Fibroblast of the aortic adventitia (primary cell): Measurements from ENCODE around the gene CLSTN2. TPM values are rescaled to one million over a fixed set of nuclear protein-coding genes. Genes with fewer than 3 reads are reported as not detected.
A peak's percentile ranks its signal among the peaks of the same experiment; 100 is the strongest.

ENCODE experiments used
- DNase-seq: peaks from one replicate; pipeline ENCODE4 v3.0.0-alpha.2; 2010; ENCODE audit warnings: low read depth
- H3K4me3 ChIP-seq: 2 replicates; pipeline ENCODE4 v1.5.1; 2011; ENCODE audit warnings: low read depth, mild to moderate bottlenecking, control low read depth, low read length, moderate library complexity
- CTCF ChIP-seq: IDR thresholded peaks from 2 replicates; pipeline ENCODE4 v1.5.1; 2011; ENCODE audit warnings: mild to moderate bottlenecking, low read length, control low read depth, inconsistent platforms; ENCODE audit not compliant: insufficient read depth
- total RNA-seq: library from RNA; depleted of rRNA; stranded (reverse); fragments of >200 nt; gene quantifications from 2 replicates; pipeline ENCODE4 v1.2.3, GENCODE V29; 2012; ENCODE audit warnings: low replicate concordance

CLSTN2 gene
- total RNA-seq, 1 donor: 3.2 TPM

- DNase-seq: no peak
- H3K4me3 ChIP-seq: no peak overlapping the region
- TF ChIP-seq CTCF: no peak
Measured at GRCh38 chr3:139975594-139976365, 40.8 kb downstream of the CLSTN2 start.

- no peak overlapping the region for H3K4me3 ChIP-seq
- TF ChIP-seq CTCF: no peak
- no peak for DNase-seq
Measured at GRCh38 chr3:139978966-139979365, 44.0 kb downstream of the CLSTN2 start.

GRCh38 chr3:139979991-139980390 is 45.0 kb downstream of the CLSTN2 start:
- no peak for TF ChIP-seq CTCF
- no peak overlapping the region for H3K4me3 ChIP-seq
- DNase-seq: no peak

GRCh38 chr3:139982404-139982803 is 47.4 kb downstream of the CLSTN2 start:
- TF ChIP-seq CTCF: no peak
- peak; percentile 6 for DNase-seq
- no peak overlapping the region for H3K4me3 ChIP-seq

GRCh38 chr3:139985576-139985975 is 50.6 kb downstream of the CLSTN2 start:
- H3K4me3 ChIP-seq: no peak overlapping the region
- TF ChIP-seq CTCF: no peak
- DNase-seq: no peak

- no peak for TF ChIP-seq CTCF
- no peak overlapping the region for H3K4me3 ChIP-seq
- DNase-seq: no peak
Measured at GRCh38 chr3:139987908-139988307, 52.9 kb downstream of the CLSTN2 start.
